Natural killer cell (primary cell): ENCODE results near the gene ARHGAP20. TPM values are rescaled to one million over a fixed set of nuclear protein-coding genes. Genes with fewer than 3 reads are reported as not detected.

ENCODE experiments used
- ATAC-seq, 3 donors: fragments of 150-1000 bp in 2 of 3; fragments of 200-7000 bp in 1 of 3; cut with Tn5 transposase; 1 replicate in 1 of 3; 2 replicates in 2 of 3; pipeline ENCODE4 v1.10.0; 2021; ENCODE audit warnings: mild to moderate bottlenecking in 2 of 3, moderate library complexity in 2 of 3
- DNase-seq, 2 donors: peaks; one replicate each; pipeline versions ENCODE4 v3.0.0 to v3.0.0-alpha.2; 2013 to 2021; ENCODE audit warnings: mixed read lengths in 1 of 2
- H3K27ac ChIP-seq: one replicate; pipeline ENCODE4 v1.5.1; 2013; ENCODE audit warnings: mild to moderate bottlenecking, low read length
- H3K27me3 ChIP-seq: one replicate; pipeline ENCODE4 v1.6.1; 2013; ENCODE audit warnings: low read length; ENCODE audit not compliant: control insufficient read depth, insufficient read depth
- H3K36me3 ChIP-seq: one replicate; pipeline ENCODE4 v1.6.1; 2013; ENCODE audit warnings: low read length; ENCODE audit not compliant: control insufficient read depth, insufficient read depth
- H3K4me1 ChIP-seq: one replicate; pipeline ENCODE4 v1.6.1; 2013; ENCODE audit warnings: low read length; ENCODE audit not compliant: control insufficient read depth, insufficient read depth
- H3K4me3 ChIP-seq: one replicate; pipeline ENCODE4 v1.5.1; 2013; ENCODE audit warnings: low read length
- H3K9me3 ChIP-seq: one replicate; pipeline ENCODE4 v1.6.1; 2013; ENCODE audit warnings: low read length; ENCODE audit not compliant: control insufficient read depth, insufficient read depth
- H3K27ac Mint-ChIP-seq, 2 donors: one replicate each; pipeline ENCODE4 v1.8.0; 2022; ENCODE audit warnings: mild to moderate bottlenecking in 2 of 2, mixed read lengths in 2 of 2, moderate library complexity in 1 of 2
- H3K27me3 Mint-ChIP-seq, 2 donors: one replicate each; pipeline ENCODE4 v1.8.0; 2022; ENCODE audit warnings: low read depth in 2 of 2, mixed read lengths in 2 of 2
- H3K36me3 Mint-ChIP-seq: one replicate; pipeline ENCODE4 v1.8.0; 2022; ENCODE audit warnings: mixed read lengths
- H3K4me1 Mint-ChIP-seq, 2 donors: one replicate each; pipeline ENCODE4 v1.8.0; 2022; ENCODE audit warnings: mixed read lengths in 2 of 2
- H3K4me3 Mint-ChIP-seq: one replicate; pipeline ENCODE4 v1.8.0; 2022; ENCODE audit warnings: mild to moderate bottlenecking, moderate library complexity, mixed read lengths
- H3K9me3 Mint-ChIP-seq, 2 donors: one replicate each; pipeline ENCODE4 v1.8.0; 2022; ENCODE audit warnings: mixed read lengths in 2 of 2
- CTCF ChIP-seq: fragments of 200-600 bp; IDR thresholded peaks from one replicate; pipeline ENCODE4 v1.8.0; 2022; ENCODE audit warnings: antibody characterized with exemption
- WGBS: methylation state at CpG from one replicate; pipeline ENCODE4 v1.1.7; 2013; ENCODE audit warnings: missing lambda C conversion rate; ENCODE audit not compliant: insufficient coverage; 5-methylcytosine and 5-hydroxymethylcytosine counted together
- intact Hi-C: fragments of 100-400 bp; cut with micrococcal nuclease; formaldehyde crosslinking; loops from one replicate; pipeline ENCODE4 v1.14.2; 2022
- total RNA-seq, 4 donors: library from RNA; stranded (reverse); fragments of 120-200 nt in 1 of 4; gene quantifications; one replicate each; pipeline versions ENCODE4 v1.2.3 to v1.2.4, GENCODE V29; 2013 to 2022

ARHGAP20 gene
- total RNA-seq, 3 donors from 2014 or later (not counting 1 experiment from before 2014, with no cell fraction given), result not detected

GRCh38 chr11:110759972-110760381 is 47.7 kb upstream of the ARHGAP20 start:
- no peaks in the 10 kb centered on the region for H3K27me3 Mint-ChIP-seq
- WGBS, result 25% methylated on average over 2 of the region's 3 CpGs
- H3K4me1 Mint-ChIP-seq, result no peaks in the 10 kb centered on the region
- H3K27ac ChIP-seq, result no peak overlapping the region
- H3K36me3 Mint-ChIP-seq, result no peaks in the 10 kb centered on the region
- DNase-seq (no peak), ATAC-seq (no peak)
- H3K27ac Mint-ChIP-seq, result no peak overlapping the region
- no peaks in the 10 kb centered on the region for H3K9me3 ChIP-seq
- no peaks in the 10 kb centered on the region for H3K27me3 ChIP-seq
- no peak for TF ChIP-seq CTCF
- no peaks in the 10 kb centered on the region for H3K4me1 ChIP-seq
- intact Hi-C loops, result no loop called here
- H3K4me3 ChIP-seq, result no peak overlapping the region
- no peaks in the 10 kb centered on the region for H3K9me3 Mint-ChIP-seq
- H3K4me3 Mint-ChIP-seq, result no peak overlapping the region
- no peaks in the 10 kb centered on the region for H3K36me3 ChIP-seq

- no peak for TF ChIP-seq CTCF
- Mint-ChIP-seq H3K4me1 (no peaks in the 10 kb centered on the region), H3K27ac (no peak overlapping the region), H3K36me3 (peaks cover 4% of the 10 kb centered on the region), H3K27me3 (no peaks in the 10 kb centered on the region), H3K9me3 (peaks cover 0 to under 1% of the 10 kb centered on the region in 2 donors), H3K4me3 (no peak overlapping the region)
- Histone ChIP-seq H3K27me3 (no peaks in the 10 kb centered on the region), H3K27ac (no peak overlapping the region), H3K36me3 (no peaks in the 10 kb centered on the region), H3K4me1 (no peaks in the 10 kb centered on the region), H3K9me3 (no peaks in the 10 kb centered on the region), H3K4me3 (no peak overlapping the region)
- DNase-seq (no peak), ATAC-seq (no peak)
- intact Hi-C loops, result no loop called here
- WGBS, result 93% methylated on average over 2 of the region's 2 CpGs
These were observed 45.9 kb upstream of the ARHGAP20 start for GRCh38 chr11:110757962-110758755.

GRCh38 chr11:110757066-110757465 is 44.8 kb upstream of the ARHGAP20 start:
- Histone ChIP-seq H3K4me3 (no peak overlapping the region), H3K27me3 (no peaks in the 10 kb centered on the region), H3K36me3 (no peaks in the 10 kb centered on the region), H3K4me1 (no peaks in the 10 kb centered on the region), H3K27ac (no peak overlapping the region), H3K9me3 (no peaks in the 10 kb centered on the region)
- H3K36me3 Mint-ChIP-seq, result peaks cover 5% of the 10 kb centered on the region
- no peak for ATAC-seq
- no peaks in the 10 kb centered on the region for H3K27me3 Mint-ChIP-seq
- no peaks in the 10 kb centered on the region for H3K4me1 Mint-ChIP-seq
- TF ChIP-seq CTCF, result no peak
- H3K27ac Mint-ChIP-seq, result no peak overlapping the region
- intact Hi-C loops, result no loop called here
- WGBS, result 93% methylated on average over 4 of the region's 5 CpGs
- H3K4me3 Mint-ChIP-seq, result no peak overlapping the region
- no peak for DNase-seq
- H3K9me3 Mint-ChIP-seq, result peaks cover 3 to 4% of the 10 kb centered on the region in 2 donors

DNA sequence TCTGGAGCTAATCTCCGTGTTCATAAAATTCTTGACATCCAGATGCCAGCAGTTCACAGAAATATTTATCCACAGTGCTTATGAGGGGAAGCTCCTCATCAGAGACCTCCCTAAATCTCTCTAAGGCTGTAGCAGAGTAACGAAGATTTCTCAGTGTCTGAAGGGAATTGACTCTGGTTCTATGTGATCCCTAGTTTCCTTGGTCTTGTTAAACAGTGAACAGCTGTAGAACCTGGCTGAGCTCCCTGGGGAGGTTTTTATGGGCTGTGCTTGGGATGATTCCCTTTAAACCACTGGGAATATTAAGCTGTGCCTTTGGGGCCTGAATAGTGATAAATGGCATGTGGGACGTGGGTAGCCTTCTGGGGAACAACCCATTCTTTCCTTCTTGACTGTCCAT is 43.7 kb upstream of the ARHGAP20 start:
- Mint-ChIP-seq H3K27me3 (no peaks in the 10 kb centered on the region), H3K4me1 (no peaks in the 10 kb centered on the region), H3K36me3 (peaks cover 5% of the 10 kb centered on the region), H3K9me3 (peaks cover 4 to 5% of the 10 kb centered on the region in 2 donors), H3K27ac (no peak overlapping the region), H3K4me3 (no peak overlapping the region)
- no peaks in the 10 kb centered on the region for H3K36me3 ChIP-seq
- ATAC-seq (no peak), DNase-seq (no peak)
- no peak overlapping the region for H3K27ac ChIP-seq
- no peaks in the 10 kb centered on the region for H3K27me3 ChIP-seq
- H3K4me1 ChIP-seq, result no peaks in the 10 kb centered on the region
- H3K4me3 ChIP-seq, result no peak overlapping the region
- no peaks in the 10 kb centered on the region for H3K9me3 ChIP-seq
- TF ChIP-seq CTCF, result no peak
- WGBS, result 89% methylated on average over 1 of the region's 3 CpGs
- intact Hi-C loops, result no loop called here
